HT-29 (cell line): ENCODE data around the gene CHRND. TPM values are rescaled to one million over a fixed set of nuclear protein-coding genes. Genes with fewer than 3 reads are reported as not detected.

Source experiments
- DNase-seq: peaks from one replicate; pipeline ENCODE4 v3.0.0-alpha.2; 2015; ENCODE audit warnings: low spot score
- total RNA-seq: library from RNA; depleted of rRNA; stranded (reverse); fragments of >200 nt; shearing (Covaris generic); gene quantifications from 2 replicates; pipeline ENCODE4 v1.2.3, GENCODE V29; 2014; rRNA removed

Gene CHRND
- total RNA-seq, 1 experiment from 2014 or later = not detected

DNA sequence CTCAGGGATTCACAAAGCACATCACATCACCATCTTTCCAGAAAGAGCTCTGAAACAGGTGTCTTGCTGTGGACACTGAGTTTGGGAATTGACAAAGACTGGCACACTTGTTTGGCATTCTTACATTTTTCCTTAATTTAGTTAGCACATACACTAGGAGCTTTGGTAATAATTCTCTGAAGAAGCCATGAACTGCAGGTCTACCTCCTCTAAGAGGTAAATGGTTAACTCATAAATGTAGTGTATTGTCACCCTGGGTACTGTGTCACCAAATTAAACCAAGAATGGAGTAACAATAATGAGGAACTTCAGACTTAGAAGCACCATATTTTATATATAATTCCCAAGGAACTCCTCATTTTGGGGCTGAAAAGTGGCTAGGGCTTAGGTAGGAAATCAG is 47.1 kb downstream of the CHRND start:
- DNase-seq = no peak

GRCh38 chr2:232573771-232574435 is 47.9 kb downstream of the CHRND start:
- no peak for DNase-seq

DNA sequence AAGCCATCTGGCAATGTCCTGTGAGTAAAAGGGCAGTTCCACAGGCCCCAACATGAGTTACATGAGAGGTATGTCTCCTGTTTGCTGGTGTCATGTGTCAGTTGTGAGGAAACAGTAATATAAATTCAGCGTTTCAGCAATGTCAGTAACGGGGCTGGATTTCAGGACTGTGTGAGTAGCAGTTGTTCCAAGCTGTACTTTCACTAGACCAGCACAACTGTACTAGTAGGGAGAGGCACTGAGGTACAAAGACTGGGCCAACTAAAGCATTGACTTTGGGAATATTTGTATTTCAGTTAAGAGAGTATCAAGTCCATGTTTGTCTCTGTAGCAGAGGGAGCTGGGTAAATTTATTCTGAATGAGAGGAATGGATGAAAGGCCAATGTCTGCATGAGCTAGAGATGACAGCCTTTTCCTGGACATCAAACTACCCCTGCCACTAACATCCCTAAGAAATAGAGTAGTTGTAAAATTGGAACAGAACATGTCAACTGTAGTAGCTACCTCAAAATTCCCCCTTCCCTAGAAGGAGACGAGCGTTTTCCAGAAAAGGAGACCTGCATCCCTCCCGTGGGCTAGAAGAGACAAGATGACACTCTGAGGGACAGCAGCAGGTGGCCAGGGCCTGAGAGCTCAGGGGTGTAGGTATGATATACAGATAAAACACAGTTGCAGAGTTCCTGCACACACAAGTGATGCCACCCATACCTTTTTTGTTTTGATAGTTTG is 48.9 kb downstream of the CHRND start:
- DNase-seq = no peak

DNA sequence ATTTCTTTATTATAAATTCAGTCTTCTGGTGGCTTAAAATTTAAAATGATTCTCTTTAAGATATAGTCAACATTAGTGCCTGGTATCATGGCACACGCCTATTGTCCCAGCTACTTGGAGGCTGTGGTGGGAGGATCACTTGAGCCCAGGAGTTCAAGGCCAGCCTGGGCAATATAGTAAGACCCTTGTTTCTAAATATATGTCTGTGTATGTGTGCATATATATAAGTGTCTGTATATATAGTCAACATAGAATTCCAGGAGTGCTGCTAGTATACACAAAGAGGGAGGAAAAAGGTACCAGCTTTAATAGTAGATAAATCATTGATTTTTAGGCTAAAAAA is 49.4 kb downstream of the CHRND start:
- no peak for DNase-seq

- no peak for DNase-seq
Measured at GRCh38 chr2:232576995-232577394, 51.0 kb downstream of the CHRND start.

GRCh38 chr2:232577841-232578240 is 51.9 kb downstream of the CHRND start:
- DNase-seq = no peak

DNA sequence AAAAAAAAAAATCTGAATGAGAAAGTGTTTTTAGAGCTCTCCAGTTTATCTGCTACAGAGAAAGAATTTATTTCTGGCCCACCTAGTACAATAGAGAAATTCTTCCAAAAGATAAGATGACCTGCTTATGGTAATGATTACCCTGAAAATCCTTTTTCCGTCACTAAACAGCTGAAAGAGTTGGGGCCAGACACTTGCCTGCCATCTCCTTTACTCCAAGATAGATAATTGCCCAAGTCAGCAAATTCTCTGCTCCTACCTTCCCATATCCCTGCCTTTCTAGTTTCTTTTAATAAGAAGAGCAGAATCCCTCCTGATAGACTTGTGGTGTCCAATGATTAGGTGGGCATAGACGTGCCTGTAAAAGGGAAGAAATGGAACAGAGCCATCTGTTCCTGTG is 52.7 kb downstream of the CHRND start:
- DNase-seq = no peak

GRCh38 chr2:232580648-232580981 is 54.7 kb downstream of the CHRND start:
- DNase-seq = no peak

DNA sequence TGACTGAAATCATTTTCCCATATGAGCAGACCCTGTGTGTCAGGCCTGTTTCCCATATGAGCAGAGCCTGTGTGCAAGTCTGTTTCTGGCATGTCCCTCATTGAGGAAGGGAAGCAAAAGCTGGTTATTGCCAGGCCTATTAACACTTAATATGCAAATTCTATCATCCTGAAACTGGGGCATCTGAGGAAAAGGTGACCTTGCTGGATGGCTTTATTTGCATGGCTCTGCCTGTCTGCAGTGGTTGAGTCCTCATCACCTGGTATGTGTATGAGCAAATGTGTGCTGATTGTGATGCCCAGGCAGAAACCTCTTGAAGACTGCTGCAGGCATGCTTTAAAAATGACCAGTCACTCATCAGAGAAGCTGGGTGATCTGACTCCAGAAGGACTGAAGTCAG is 55.8 kb downstream of the CHRND start:
- DNase-seq = no peak

DNA sequence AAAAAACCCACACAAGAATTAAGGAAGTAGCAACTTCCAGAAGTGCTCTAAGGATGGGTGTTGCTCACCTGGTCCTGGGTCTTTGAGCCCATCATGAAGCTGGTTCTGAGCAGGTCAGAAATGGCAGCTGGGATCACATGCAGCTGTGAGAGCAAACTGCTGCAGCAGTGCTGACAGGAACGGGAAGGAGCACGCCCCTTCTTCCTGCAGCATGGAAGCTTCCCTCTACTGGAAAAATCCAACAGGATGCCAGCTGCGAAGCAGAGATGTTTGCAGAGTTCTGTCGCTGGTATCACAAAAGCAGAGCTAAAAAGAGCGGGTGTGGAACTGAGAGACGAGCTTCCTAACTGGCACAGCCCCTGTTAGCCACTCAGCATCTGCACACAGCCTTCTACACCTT is 58.3 kb downstream of the CHRND start:
- DNase-seq = no peak

Other genes starting within 250 kb of the CHRND start
- 0.29 and 1.1 TPM in 2 replicates for gene ALPP, start 147.4 kb upstream of the CHRND start, total RNA-seq
- gene ALPG, start 119.3 kb upstream of the CHRND start, total RNA-seq = 0.16 TPM in 1 of 2 replicates, not detected in the other
- not detected in 2 replicates for gene ALPI, start 70.0 kb upstream of the CHRND start, total RNA-seq
- gene ECEL1, start 38.3 kb upstream of the CHRND start, total RNA-seq = not detected in 2 replicates
- not detected in 2 replicates for gene PRSS56, start 5.8 kb upstream of the CHRND start, total RNA-seq
- not detected in 2 replicates for gene CHRNG, start 13.5 kb downstream of the CHRND start, total RNA-seq
- gene TIGD1, start 24.4 kb downstream of the CHRND start, total RNA-seq = 6.0 and 7.0 TPM in 2 replicates
- gene EIF4E2, start 24.5 kb downstream of the CHRND start, total RNA-seq = 77.5 and 87.8 TPM in 2 replicates
- gene EFHD1, start 107.4 kb downstream of the CHRND start, total RNA-seq = not detected in 2 replicates
- gene GIGYF2, start 171.2 kb downstream of the CHRND start, total RNA-seq = 27.1 and 40.2 TPM in 2 replicates